CD1c-positive myeloid dendritic cell (primary cell): ENCODE results near the gene CHMP6.
"Not testable (repeated sequence)": the region's sequence is repeated elsewhere in the genome, so short reads cannot be mapped to it uniquely, and the experiment has no call there.

Experiments used
- DNase-seq: peaks from one replicate; pipeline ENCODE4 v3.0.0-alpha.2; 2016; ENCODE audit errors: extremely low spot score

CHMP6 gene

DNA sequence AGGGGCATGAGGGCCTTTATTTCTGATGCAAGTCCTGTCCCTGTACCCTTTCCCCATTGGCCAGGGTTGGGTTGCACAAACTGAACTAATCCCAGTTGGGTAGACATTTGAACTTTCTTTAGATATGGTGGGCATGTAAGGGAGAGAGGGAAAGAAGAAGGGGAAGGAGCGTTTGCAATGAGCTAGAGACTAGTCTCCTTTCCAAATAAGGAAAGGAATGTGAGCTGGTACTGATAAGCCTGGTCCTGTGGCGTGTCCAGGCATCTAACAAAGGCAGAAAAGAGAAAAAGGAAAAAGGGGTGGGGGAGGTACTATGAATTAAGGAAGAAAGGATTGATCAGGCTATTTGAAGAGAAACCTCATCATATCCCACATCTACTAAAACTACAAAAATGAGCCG lies 20.3 kb downstream of the CHMP6 start:
- no peak for DNase-seq

DNA sequence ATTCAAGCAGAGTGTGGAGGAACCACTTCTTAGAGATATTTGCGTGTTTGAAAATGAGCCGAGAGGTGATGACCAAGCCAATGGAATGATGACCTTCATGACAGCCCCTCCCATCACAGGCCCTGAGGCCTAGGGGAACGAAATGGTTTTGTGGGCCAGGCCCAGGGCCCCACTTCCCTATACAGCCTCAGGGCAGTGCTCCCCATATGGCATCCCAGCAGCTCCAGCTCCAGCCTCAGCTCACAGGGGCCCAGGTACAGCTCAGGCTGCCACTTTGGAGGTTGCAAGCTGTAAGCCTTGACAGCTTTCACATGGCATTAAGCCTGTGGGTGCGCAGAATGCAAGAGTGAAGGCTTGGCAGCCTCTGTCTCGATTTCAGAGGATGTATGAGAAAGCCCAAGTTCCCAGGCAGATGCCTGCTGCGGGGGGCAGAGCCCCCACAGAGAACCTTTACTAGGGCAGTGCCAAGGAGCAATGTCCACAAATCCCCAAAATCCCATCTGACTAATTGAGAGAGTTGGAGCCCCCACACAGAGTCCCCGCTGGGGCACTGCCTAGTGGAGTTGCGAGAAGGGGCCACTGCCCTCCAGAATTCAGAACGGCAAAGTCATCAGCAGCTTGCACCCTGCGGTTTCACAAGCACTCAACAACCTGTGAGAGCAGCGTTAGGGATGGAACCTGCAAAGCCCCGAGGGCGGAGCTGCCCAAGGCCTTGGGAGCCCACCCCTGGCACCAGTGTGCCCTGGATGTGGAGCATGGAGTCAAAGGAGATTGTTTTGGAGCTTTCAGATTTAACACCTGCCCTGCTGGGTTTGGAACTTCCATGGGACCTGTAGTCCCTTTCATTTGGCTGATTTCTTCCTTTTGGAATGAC lies 21.2 kb downstream of the CHMP6 start:
- DNase-seq, result no peak

DNA sequence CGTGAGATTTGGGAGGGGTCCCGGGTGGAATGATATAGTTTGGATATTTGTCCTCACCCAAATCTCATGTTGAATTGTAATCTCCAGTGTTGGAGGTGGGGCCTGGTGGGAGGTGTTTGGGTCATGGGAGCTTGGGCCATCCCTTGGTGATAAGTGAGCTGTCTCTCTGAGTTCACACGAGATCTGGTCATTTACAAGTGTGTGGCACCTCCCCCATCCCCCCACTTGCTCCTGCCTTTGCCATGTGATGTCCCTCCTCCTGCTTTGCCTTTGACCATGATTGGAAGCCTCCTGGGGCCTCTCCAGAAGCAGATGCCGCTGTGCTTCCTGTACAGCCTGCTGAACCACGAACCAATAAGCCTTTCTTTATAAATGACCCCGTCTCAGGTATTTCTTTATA lies 22.0 kb downstream of the CHMP6 start:
- DNase-seq, result no peak

GRCh38 chr17:81015136-81015535 lies 23.5 kb downstream of the CHMP6 start:
- no peak for DNase-seq

DNA sequence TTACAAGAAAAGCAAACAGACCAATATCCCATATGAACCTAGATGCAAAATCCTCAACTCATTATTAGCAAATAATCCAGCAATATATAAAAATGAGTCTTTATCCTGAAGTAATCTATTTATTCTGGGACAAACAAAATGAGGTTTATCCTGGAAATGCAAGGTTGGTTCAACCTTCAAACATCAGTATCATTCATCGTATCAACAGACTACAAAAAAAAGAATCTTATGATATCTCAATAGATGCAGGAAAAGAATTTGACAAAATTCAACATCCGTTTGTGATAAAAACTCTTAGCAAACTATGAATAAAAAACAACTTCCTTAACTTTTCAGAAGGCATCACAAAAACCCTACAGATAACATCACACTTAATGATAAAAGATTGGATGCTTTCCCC lies 24.9 kb downstream of the CHMP6 start:
- no peak for DNase-seq

GRCh38 chr17:81017330-81017729 lies 25.7 kb downstream of the CHMP6 start:
- DNase-seq, result not testable (repeated sequence)

DNA sequence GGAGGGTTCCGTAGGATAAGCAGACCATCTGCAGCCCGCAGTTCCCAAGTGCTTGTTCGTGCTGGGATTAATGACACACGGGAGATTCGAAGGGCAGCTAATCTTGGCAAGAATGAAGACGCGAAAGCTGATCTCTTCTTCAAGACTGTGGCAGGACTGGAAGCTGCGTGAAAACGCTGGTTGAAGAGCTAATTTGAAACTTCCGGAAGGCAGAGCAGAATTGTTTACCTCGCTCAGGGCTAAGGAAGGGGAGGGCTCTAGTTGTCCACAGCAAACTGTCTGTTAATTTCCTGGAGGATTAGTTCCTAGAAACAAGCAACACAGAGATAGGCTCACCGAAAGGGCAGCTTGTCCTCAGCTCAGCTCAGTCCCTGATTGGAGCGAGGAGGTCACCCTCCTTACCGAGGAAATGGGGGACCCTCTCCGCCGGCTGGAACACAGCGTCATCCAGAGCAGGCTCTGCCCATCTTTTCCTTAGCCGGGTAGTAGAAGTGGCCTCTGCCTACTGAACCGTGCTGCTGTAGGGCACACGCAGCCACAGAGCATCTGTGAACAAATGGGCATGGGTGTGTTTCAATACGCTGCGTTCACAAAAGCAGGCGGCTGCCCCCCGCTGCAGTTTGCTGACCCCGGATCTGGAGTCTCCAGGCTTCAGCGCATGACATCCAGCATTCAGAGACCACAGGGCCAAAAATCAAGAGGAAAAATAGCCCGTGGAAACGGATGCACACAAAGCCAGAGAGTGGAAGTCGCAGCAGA lies 26.6 kb downstream of the CHMP6 start:
- no peak for DNase-seq

- no peak for DNase-seq
These were observed 28.2 kb downstream of the CHMP6 start for GRCh38 chr17:81019563-81020442.

DNA sequence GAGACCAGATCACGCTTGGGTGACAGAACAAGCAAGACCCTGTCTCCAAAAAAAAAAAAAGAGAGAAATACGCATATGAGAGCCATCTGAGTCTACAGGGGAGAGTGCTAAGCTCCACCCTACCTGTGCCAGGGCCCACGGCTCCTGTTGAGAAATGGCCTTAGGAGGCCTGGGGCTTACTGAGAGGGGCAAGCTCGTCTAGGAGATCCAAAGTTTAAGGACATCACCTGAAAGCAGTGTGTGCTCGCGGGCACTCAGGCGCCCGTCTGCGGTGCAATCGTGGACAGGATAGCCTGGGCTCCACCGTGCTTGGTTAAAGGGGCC lies 28.8 kb downstream of the CHMP6 start:
- DNase-seq, result no peak

DNA sequence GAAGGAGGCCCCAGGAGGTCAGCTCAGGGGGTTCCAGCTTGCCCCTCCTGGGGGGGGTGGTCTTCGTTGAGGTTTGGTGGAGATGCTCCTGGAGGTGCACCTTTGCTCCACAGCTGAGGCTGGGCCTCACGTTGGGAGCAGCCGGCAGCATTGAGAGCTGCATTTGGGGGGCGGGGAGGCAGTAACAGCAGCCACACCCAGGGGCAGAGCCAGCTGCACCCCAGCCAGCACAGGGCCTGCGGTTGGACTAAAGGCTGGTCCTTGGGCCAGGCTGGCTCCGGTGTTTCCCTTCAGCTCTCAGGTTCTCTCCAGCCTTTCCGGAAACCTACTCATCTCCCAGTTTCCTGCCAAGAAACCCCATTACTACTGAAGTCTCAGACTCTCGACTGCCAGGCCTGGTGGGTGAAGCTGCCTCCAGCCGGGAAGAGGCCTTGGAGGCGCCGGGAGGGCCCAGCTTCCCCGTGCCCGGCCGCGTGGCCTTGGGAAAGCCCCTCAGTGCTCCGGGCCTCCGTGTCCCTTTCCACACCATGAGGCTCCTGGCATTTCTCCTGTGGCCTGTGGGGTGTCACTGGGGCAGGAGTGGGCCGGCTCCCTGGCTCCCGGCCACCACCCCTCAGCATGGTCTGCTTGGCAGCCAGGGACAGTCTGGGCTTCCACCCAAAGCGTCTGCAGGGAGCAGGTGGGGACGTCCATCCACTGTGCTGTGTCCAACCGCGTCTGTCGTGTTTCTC lies 29.3 kb downstream of the CHMP6 start:
- DNase-seq, result no peak

- no peak for DNase-seq
These were observed 30.1 kb downstream of the CHMP6 start for GRCh38 chr17:81021531-81022343.

DNA sequence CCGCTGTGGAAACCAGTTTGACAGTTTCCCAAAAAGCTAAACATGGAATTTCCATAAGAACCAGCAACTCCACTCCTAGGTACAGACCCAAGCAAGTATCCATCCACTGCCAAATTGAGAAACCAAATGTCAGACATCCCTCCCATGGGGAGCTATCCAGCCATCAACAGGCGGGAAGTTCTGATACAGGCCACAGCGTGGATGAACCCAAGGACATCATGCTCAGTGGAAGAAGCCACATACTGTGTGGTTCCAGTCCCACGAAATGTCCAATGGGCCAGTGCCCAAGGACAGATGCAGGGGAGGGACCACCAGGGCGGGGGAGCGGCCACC lies 30.7 kb downstream of the CHMP6 start:
- no peak for DNase-seq

- DNase-seq, result no peak
These were observed 33.6 kb downstream of the CHMP6 start for GRCh38 chr17:81025065-81025740.

DNA sequence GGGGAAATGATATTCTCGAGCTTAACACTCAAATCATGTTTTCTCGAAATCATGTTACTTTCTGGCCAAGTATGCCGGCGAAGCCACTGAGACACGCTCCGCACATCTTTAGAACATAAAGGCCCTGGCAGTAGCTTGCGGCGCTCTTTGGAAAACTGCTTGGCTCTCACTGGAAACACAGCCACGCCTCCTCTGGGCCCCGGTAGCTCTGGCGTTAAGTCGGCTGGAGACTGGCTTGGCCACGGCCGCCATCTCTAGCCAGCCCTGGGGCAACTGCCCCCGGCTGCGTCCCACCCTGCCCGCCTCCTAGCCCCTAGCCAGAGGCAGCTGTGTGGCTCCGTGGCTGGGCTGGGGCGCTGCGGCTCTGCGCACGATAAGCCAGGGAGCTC lies 34.1 kb downstream of the CHMP6 start:
- no peak for DNase-seq

GRCh38 chr17:81026266-81027036 lies 34.8 kb downstream of the CHMP6 start:
- DNase-seq, result no peak

DNA sequence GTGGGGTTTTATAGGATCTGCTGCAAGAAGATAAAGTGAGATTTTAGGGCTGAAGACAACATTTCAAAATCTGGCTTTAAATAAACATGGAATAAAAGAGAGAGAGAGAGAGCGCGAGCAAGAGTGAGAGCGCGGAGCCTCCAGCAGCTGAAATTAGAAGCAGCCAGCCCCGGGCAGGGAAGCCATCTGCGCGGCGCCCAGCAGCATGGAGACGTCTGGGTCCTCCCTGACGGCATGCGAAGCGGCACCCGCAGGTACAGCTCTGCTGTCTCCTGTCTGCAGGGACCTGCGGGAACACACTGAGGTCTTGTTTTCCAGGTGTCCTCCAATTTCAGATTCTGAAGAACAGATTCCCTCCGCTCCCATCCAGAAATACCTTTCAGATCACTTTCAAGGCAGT lies 35.4 kb downstream of the CHMP6 start:
- DNase-seq, result no peak

DNA sequence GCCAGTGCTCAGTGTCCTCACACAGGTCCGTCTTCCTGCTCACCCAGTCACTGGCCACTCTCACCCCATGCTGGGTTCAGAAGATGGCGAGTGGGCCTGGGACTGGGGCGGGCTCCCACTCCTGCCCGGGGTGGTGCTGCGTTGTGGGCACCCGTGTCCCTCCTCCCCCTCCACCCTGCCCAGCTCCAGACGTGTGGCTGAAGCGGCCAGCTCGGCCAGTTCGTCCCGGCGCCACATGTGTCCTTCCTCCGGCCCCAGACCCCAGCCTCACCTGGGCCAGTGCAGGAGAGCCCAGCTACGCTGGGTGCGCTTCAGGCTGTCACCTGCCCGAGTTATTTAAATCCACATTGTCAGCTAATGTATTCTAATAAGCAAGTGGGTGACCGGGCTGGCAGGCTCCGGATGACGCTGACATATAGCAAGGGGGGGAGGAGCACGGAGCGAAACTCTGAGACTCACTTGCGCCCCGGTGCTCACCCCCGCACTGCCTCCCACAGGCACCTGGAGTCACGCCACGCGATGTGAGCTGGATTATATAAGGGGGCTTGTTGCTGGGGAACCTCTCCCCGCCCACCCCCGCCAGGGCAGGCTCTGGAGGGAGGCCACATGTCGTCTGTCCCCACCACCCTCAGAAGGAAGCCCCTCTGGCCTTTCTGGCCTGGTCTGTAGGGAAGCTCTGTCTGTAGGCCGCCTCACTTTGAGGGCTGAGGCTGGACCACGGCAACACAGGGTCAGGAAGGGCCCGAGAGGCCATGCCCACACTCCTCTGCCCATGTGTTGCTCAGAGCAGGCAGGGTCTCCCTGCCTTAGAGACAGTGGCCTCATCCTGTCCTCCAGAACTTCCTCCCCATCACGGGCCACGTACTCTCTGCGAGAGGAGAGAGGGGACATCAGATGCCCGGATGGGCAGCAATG lies 36.2 kb downstream of the CHMP6 start:
- DNase-seq, result peak; percentile 55

GRCh38 chr17:81028506-81028858 lies 36.8 kb downstream of the CHMP6 start:
- no peak for DNase-seq

DNA sequence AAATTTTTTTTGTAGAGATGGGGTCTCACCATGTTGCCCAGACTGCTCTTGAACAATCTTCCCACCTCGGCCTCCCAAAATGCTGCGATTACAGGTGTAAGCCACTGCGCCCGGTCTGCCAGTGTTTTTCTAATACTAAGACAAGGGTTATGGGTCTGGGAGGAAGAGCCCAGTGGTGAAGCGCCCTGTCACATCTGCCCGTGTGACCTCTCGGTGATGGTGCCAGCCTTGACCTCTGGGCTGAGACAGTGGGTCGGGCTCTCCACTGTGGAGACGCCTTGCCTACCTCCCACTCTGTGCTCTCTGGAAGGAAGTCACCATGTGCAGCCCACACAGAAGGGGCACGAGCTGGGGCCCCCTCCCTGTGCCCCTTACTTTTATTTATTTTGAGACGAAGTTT lies 38.2 kb downstream of the CHMP6 start:
- peak; percentile 23 for DNase-seq
